Stimulated activated CD4-positive, alpha-beta T cell treated with anti-CD3 and anti-CD28 coated beads, Interleukin-15, amount 100 ng/mL, for 24 hours (primary cell): ENCODE data around the gene PPM1E.

Experiments used
- DNase-seq: peaks from one replicate; pipeline ENCODE4 v3.0.0-alpha.2; 2020

Gene PPM1E

GRCh38 chr17:59001158-59001814 is 245.6 kb downstream of the PPM1E start:
- peak; percentile 84 for DNase-seq

- DNase-seq: no peak
Observed at GRCh38 chr17:59002126-59002525, 246.5 kb downstream of the PPM1E start.

GRCh38 chr17:59002848-59003247 is 247.2 kb downstream of the PPM1E start:
- no peak for DNase-seq

- DNase-seq: no peak
Observed at GRCh38 chr17:59003860-59004259, 248.2 kb downstream of the PPM1E start.

GRCh38 chr17:59004338-59005111 is 248.9 kb downstream of the PPM1E start:
- peak; percentile 73 for DNase-seq

- DNase-seq: no peak
Observed at GRCh38 chr17:59007995-59008394, 252.3 kb downstream of the PPM1E start.

GRCh38 chr17:59008737-59009136 is 253.1 kb downstream of the PPM1E start:
- DNase-seq: no peak

- no peak for DNase-seq
Observed at GRCh38 chr17:59010026-59010425, 254.4 kb downstream of the PPM1E start.

- no peak for DNase-seq
Observed at GRCh38 chr17:59011975-59012374, 256.3 kb downstream of the PPM1E start.

GRCh38 chr17:59018019-59018418 is 262.4 kb downstream of the PPM1E start:
- no peak for DNase-seq

GRCh38 chr17:59024916-59025315 is 269.3 kb downstream of the PPM1E start:
- no peak for DNase-seq

- DNase-seq: no peak
Observed at GRCh38 chr17:59026176-59026939, 270.7 kb downstream of the PPM1E start.

- no peak for DNase-seq
Observed at GRCh38 chr17:59027750-59028149, 272.1 kb downstream of the PPM1E start.

- no peak for DNase-seq
Observed at GRCh38 chr17:59028328-59028727, 272.7 kb downstream of the PPM1E start.

GRCh38 chr17:59030811-59031210 is 275.2 kb downstream of the PPM1E start:
- DNase-seq: no peak
